ENCODE data around the gene RNF207.

DNA sequence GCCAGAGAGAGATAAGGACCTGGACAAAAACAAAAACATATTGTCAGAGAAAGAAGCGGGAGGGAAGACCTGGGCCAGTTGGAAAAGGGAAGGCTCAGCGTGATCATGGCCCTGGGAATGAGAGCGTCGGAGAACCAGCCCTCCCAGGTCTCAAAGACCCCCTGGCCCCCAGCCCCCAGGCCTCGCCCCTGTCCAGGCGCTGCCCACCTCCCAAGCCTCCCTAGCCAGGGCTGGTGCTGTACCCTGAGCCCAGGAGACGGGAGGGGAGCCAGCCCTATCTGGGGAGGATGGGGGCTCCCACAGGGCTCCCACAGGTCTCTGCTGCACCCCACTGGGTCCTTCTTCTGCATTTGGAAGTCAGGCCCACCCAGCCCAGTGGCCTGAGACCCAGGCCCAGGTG lies 40.9 kb upstream of the RNF207 start:
- no peak for TF ChIP-seq EP300 (IDR thresholded peaks at IDR 0.05)
- TF ChIP-seq, protein P1, sequence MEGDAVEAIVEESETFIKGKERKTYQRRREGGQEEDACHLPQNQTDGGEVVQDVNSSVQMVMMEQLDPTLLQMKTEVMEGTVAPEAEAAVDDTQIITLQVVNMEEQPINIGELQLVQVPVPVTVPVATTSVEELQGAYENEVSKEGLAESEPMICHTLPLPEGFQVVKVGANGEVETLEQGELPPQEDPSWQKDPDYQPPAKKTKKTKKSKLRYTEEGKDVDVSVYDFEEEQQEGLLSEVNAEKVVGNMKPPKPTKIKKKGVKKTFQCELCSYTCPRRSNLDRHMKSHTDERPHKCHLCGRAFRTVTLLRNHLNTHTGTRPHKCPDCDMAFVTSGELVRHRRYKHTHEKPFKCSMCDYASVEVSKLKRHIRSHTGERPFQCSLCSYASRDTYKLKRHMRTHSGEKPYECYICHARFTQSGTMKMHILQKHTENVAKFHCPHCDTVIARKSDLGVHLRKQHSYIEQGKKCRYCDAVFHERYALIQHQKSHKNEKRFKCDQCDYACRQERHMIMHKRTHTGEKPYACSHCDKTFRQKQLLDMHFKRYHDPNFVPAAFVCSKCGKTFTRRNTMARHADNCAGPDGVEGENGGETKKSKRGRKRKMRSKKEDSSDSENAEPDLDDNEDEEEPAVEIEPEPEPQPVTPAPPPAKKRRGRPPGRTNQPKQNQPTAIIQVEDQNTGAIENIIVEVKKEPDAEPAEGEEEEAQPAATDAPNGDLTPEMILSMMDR (IDR thresholded peaks at IDR 0.05): no peak
- no peak for TF ChIP-seq POLR2A (IDR thresholded peaks at IDR 0.05)
